Activated B cell treated with CpG ODN at 0.5 μM for 24 hours (primary cell): Measurements from ENCODE around the gene RUVBL1. TPM values are rescaled to one million over a fixed set of nuclear protein-coding genes. Genes with fewer than 3 reads are reported as not detected.

ENCODE experiments used
- ATAC-seq: fragments of 200-7000 bp; cut with Tn5 transposase; one replicate; pipeline ENCODE4 v1.10.0; 2021; ENCODE audit warnings: low read depth, mild to moderate bottlenecking, moderate library complexity
- CTCF ChIA-PET: fragments of 350-600 bp; sonication (Branson Sonifier 250); formaldehyde crosslinking; loops from one replicate; lab custom pipeline; 2021; ENCODE audit warnings: antibody characterized with exemption; lab: Charles Lee
- POLR2A ChIA-PET: fragments of 350-600 bp; sonication (Branson Sonifier 250); formaldehyde crosslinking; loops from one replicate; lab custom pipeline; 2021; ENCODE audit warnings: antibody characterized with exemption; lab: Charles Lee
- DNase-seq: peaks from one replicate; pipeline ENCODE4 v3.0.0; 2022
- H3K27ac Mint-ChIP-seq: one replicate; pipeline ENCODE4 v1.8.0; 2020; ENCODE audit warnings: mixed read lengths
- H3K27me3 Mint-ChIP-seq: one replicate; pipeline ENCODE4 v1.8.0; 2021; ENCODE audit warnings: mixed read lengths
- H3K36me3 Mint-ChIP-seq: one replicate; pipeline ENCODE4 v1.8.0; 2021; ENCODE audit warnings: low read depth, mixed read lengths
- H3K4me1 Mint-ChIP-seq: one replicate; pipeline ENCODE4 v1.8.0; 2021; ENCODE audit warnings: mixed read lengths
- H3K4me3 Mint-ChIP-seq: one replicate; pipeline ENCODE4 v1.8.0; 2020; ENCODE audit warnings: mild to moderate bottlenecking, mixed read lengths
- H3K9me3 Mint-ChIP-seq: one replicate; pipeline ENCODE4 v1.8.0; 2020; ENCODE audit warnings: mixed read lengths
- CTCF ChIP-seq: fragments of 200-600 bp; IDR thresholded peaks from one replicate; pipeline ENCODE4 v1.8.0; 2022; ENCODE audit warnings: antibody characterized with exemption, mild to moderate bottlenecking
- intact Hi-C: fragments of 100-400 bp; cut with micrococcal nuclease; formaldehyde crosslinking; loops from one replicate; pipeline ENCODE4 v1.15.1; 2024
- total RNA-seq: library from RNA; stranded (reverse); gene quantifications from 2 replicates; pipeline ENCODE4 v1.2.3, GENCODE V29; 2022

RUVBL1 gene
- total RNA-seq, 1 donor from 2014 or later, result 44.8 TPM

- CTCF ChIA-PET, result interaction anchor here (1.1 kb wide), 1 partner anchor 14 kb away, joined by 5 read pairs; no protein-coding TSS in a partner anchor
- intact Hi-C loops, result no loop called here
- H3K36me3 Mint-ChIP-seq, result peaks cover 65% of the 10 kb centered on the region
- POLR2A ChIA-PET, result no interaction called here
- H3K4me1 Mint-ChIP-seq, result peaks cover 6% of the 10 kb centered on the region
- no peak for TF ChIP-seq CTCF
- no peaks in the 10 kb centered on the region for H3K27me3 Mint-ChIP-seq
- H3K9me3 Mint-ChIP-seq, result no peaks in the 10 kb centered on the region
- DNase-seq, result no peak
- H3K4me3 Mint-ChIP-seq, result no peak overlapping the region
- no peak overlapping the region for H3K27ac Mint-ChIP-seq
- no peak for ATAC-seq
Observed at GRCh38 chr3:128081226-128081625, 42.4 kb downstream of the RUVBL1 start.

- ATAC-seq, result no peak
- POLR2A ChIA-PET, result no interaction called here
- Mint-ChIP-seq H3K9me3 (no peaks in the 10 kb centered on the region), H3K4me3 (no peak overlapping the region), H3K36me3 (peaks cover 60% of the 10 kb centered on the region), H3K27ac (no peak overlapping the region), H3K27me3 (no peaks in the 10 kb centered on the region), H3K4me1 (peaks cover 6% of the 10 kb centered on the region)
- DNase-seq, result no peak
- intact Hi-C loops, result no loop called here
- CTCF ChIA-PET, result no interaction called here
- TF ChIP-seq CTCF, result no peak
Observed at GRCh38 chr3:128080323-128081080, 43.1 kb downstream of the RUVBL1 start.

GRCh38 chr3:128079823-128080222 is 43.8 kb downstream of the RUVBL1 start:
- no peak for DNase-seq
- Mint-ChIP-seq H3K27me3 (no peaks in the 10 kb centered on the region), H3K9me3 (no peaks in the 10 kb centered on the region), H3K4me3 (no peak overlapping the region), H3K36me3 (peaks cover 55% of the 10 kb centered on the region), H3K4me1 (peaks cover 13% of the 10 kb centered on the region), H3K27ac (no peak overlapping the region)
- no peak for ATAC-seq
- ChIA-PET CTCF (no interaction called here), POLR2A (no interaction called here)
- TF ChIP-seq CTCF, result no peak
- intact Hi-C loops, result loop anchor here (5.0 kb wide), 1 partner anchor 1098 kb away; the partner anchor contains the start of gene PLXNA1

DNA sequence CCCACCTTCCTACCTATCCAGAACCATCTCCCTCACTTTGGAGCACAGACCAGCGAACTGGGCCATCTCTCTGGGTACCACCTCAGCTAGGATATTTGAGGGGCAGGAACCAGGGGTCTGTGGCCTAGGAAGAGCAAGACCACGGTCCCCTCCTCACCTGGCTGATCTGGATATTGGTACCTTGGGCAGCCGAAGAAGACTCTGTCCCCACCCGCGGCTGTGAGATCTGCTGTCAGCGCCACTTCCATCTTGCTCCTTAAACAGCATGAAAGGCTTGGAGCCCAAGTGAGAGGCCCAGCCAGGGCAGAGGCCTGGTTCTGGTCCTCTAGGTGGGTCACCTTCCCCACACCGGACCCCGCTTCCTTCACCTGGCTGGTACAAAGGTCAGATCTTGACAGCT is 44.7 kb downstream of the RUVBL1 start:
- peaks cover 46% of the 10 kb centered on the region for H3K36me3 Mint-ChIP-seq
- TF ChIP-seq CTCF, result no peak
- no peaks in the 10 kb centered on the region for H3K9me3 Mint-ChIP-seq
- H3K27ac Mint-ChIP-seq, result no peak overlapping the region
- intact Hi-C loops, result loop anchor here (5.0 kb wide), 1 partner anchor 1097 kb away; the partner anchor contains the start of gene PLXNA1
- no peaks in the 10 kb centered on the region for H3K27me3 Mint-ChIP-seq
- POLR2A ChIA-PET, result no interaction called here
- no peak overlapping the region for H3K4me3 Mint-ChIP-seq
- DNase-seq (no peak), ATAC-seq (no peak)
- peaks cover 13% of the 10 kb centered on the region for H3K4me1 Mint-ChIP-seq
- CTCF ChIA-PET, result no interaction called here

DNA sequence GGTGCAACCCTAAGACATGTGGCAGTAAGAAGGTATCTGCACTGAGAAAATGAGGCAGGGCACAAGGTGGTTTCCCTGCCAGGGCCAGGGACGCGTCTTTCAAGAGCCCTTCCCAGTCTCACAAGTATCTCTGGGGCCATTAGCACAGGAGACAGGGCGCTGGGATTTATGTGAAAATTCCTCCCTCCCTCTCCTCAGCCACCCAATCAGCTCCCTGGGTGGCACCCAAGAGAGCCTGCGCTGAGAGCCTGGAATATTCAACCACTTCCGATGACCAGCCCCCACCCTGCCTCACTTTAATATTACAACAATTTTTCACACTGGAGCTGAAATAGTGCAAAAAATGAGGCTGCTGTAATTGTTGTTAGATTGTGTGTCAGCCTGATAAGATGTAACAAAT is 45.3 kb downstream of the RUVBL1 start:
- no peak for ATAC-seq
- peaks cover 46% of the 10 kb centered on the region for H3K36me3 Mint-ChIP-seq
- CTCF ChIA-PET, result no interaction called here
- H3K4me3 Mint-ChIP-seq, result no peak overlapping the region
- no peak overlapping the region for H3K27ac Mint-ChIP-seq
- TF ChIP-seq CTCF, result no peak
- intact Hi-C loops, result loop anchor here (5.0 kb wide), 1 partner anchor 1096 kb away; the partner anchor contains the start of gene PLXNA1
- POLR2A ChIA-PET, result no interaction called here
- H3K4me1 Mint-ChIP-seq, result peaks cover 13% of the 10 kb centered on the region
- no peaks in the 10 kb centered on the region for H3K9me3 Mint-ChIP-seq
- DNase-seq, result no peak
- H3K27me3 Mint-ChIP-seq, result no peaks in the 10 kb centered on the region
